Adrenal gland (tissue), 5 donors: ENCODE measurements around the gene PNPLA8.

ENCODE experiments used
- POLR2A ChIP-seq, 2 donors: fragments of 450-650 bp; IDR thresholded peaks; one replicate each; pipeline ENCODE4 v1.6.1; 2017; ENCODE audit warnings: antibody characterized with exemption in 2 of 2, mild to moderate bottlenecking in 2 of 2, moderate library complexity in 1 of 2
- TF ChIP-seq, protein P1 (sequence below), 6 experiments: fragments of 450-650 bp in 4 of 6; fragments of 200-600 bp in 2 of 6; sonication (generic) in 1 of 6; IDR thresholded peaks; 1 replicate in 5 of 6; 2 replicates in 1 of 6; pipeline versions ENCODE4 v1.5.1 to v1.8.0; 2016 to 2021; ENCODE audit warnings: antibody characterized with exemption in 6 of 6, mild to moderate bottlenecking in 2 of 6, moderate library complexity in 1 of 6
- donor health status: DM: no; HTN: no; CAD: no.

DNA sequence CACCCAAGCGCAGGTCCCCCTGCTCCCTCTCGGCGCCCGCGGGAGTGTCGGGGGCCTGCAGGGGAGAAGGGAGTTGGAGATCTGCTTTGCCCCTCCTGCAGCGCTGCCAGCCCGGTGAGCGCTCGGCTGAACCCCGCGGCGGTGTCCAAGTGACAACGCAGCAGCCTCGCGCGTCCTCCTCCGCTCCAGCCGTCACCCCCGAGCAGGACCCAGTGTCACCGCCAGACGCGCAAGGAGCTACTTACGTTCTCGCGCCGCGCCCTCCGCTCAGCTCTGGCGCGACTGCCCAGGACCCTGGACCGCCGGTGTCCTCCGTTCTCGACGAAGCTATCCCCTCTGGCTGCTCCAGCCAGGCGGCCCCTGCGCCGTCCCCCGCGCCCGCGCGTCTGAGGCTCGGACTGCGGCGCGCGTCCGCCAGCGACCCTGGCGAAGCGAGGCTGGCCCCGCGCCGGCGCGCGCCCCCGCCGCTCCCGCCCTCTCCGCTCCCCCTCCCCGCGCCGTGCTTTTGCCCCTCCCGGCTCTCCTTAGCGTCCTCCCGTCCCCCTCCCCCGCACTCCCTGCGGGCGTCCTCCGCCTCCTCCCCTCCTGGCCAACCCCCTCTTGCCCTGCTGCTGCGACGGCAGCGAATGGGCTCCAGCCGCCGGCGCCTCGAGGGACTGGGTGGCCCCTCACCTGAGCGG, 69.8 kb downstream of the PNPLA8 start, which contains the start of gene NRCAM:
- TF ChIP-seq, protein P1, sequence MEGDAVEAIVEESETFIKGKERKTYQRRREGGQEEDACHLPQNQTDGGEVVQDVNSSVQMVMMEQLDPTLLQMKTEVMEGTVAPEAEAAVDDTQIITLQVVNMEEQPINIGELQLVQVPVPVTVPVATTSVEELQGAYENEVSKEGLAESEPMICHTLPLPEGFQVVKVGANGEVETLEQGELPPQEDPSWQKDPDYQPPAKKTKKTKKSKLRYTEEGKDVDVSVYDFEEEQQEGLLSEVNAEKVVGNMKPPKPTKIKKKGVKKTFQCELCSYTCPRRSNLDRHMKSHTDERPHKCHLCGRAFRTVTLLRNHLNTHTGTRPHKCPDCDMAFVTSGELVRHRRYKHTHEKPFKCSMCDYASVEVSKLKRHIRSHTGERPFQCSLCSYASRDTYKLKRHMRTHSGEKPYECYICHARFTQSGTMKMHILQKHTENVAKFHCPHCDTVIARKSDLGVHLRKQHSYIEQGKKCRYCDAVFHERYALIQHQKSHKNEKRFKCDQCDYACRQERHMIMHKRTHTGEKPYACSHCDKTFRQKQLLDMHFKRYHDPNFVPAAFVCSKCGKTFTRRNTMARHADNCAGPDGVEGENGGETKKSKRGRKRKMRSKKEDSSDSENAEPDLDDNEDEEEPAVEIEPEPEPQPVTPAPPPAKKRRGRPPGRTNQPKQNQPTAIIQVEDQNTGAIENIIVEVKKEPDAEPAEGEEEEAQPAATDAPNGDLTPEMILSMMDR (IDR thresholded peaks at IDR 0.05): peak in 3 of 6 experiments; percentile 3 to 31 (median 13)
- TF ChIP-seq POLR2A (IDR thresholded peaks at IDR 0.05): peak; percentile 75 to 84
